Endothelial cell of hepatic sinusoid (primary cell): Measurements from ENCODE around the gene CNNM4.

ENCODE experiments used
- in situ Hi-C: cut with HindIII; loops from 2 replicates; pipeline ENCODE4 v1.10.0; 2017; ENCODE audit warnings: low sequenced_read_pairs

Gene CNNM4

GRCh38 chr2:96828436-96828835 is 67.7 kb downstream of the CNNM4 start:
- in situ Hi-C loops = no loop called here

- in situ Hi-C loops = no loop called here
Measured at GRCh38 chr2:96828874-96829273, 68.2 kb downstream of the CNNM4 start.

- in situ Hi-C loops = no loop called here
Measured at GRCh38 chr2:96830044-96830562, 69.4 kb downstream of the CNNM4 start.

- in situ Hi-C loops = no loop called here
Measured at GRCh38 chr2:96831679-96832078, 71.0 kb downstream of the CNNM4 start.

- in situ Hi-C loops = no loop called here
Measured at GRCh38 chr2:96832408-96832753, 71.7 kb downstream of the CNNM4 start.

- in situ Hi-C loops = no loop called here
Measured at GRCh38 chr2:96832754-96833507, 72.2 kb downstream of the CNNM4 start.

- in situ Hi-C loops = no loop called here
Measured at GRCh38 chr2:96835830-96836229, 75.1 kb downstream of the CNNM4 start.

GRCh38 chr2:96837575-96837974 is 76.9 kb downstream of the CNNM4 start:
- in situ Hi-C loops = no loop called here

- in situ Hi-C loops = no loop called here
Measured at GRCh38 chr2:96838345-96839292, 77.9 kb downstream of the CNNM4 start.

- in situ Hi-C loops = no loop called here
Measured at GRCh38 chr2:96839293-96839874, 78.7 kb downstream of the CNNM4 start.

- in situ Hi-C loops = no loop called here
Measured at GRCh38 chr2:96839875-96840850, 79.5 kb downstream of the CNNM4 start.

- in situ Hi-C loops = no loop called here
Measured at GRCh38 chr2:96841701-96842495, 81.2 kb downstream of the CNNM4 start.

- in situ Hi-C loops = no loop called here
Measured at GRCh38 chr2:96842600-96842999, 81.9 kb downstream of the CNNM4 start.

- in situ Hi-C loops = no loop called here
Measured at GRCh38 chr2:96843538-96844268, 83.0 kb downstream of the CNNM4 start, which contains the start of gene ANKRD23. TSS of gene ANKRD23 (minus strand) at chr2:96844021. CDS start at chr2:96843992, 29 bp downstream.

- in situ Hi-C loops = no loop called here
Measured at GRCh38 chr2:96844405-96844808, 83.7 kb downstream of the CNNM4 start.

GRCh38 chr2:96846825-96847224 is 86.1 kb downstream of the CNNM4 start:
- in situ Hi-C loops = no loop called here

- in situ Hi-C loops = no loop called here
Measured at GRCh38 chr2:96847586-96847985, 86.9 kb downstream of the CNNM4 start.

GRCh38 chr2:96848264-96848663 is 87.6 kb downstream of the CNNM4 start:
- in situ Hi-C loops = no loop called here

- in situ Hi-C loops = no loop called here
Measured at GRCh38 chr2:96852667-96853066, 92.0 kb downstream of the CNNM4 start.
